B cell (primary cell): ENCODE results near the gene FRMD8. TPM values are rescaled to one million over a fixed set of nuclear protein-coding genes. Genes with fewer than 3 reads are reported as not detected.

Experiments
- ATAC-seq: fragments of 200-7000 bp; cut with Tn5 transposase; one replicate; pipeline ENCODE4 v1.10.0; 2021; ENCODE audit warnings: low read depth, mild to moderate bottlenecking, moderate number of reproducible peaks, moderate library complexity
- CTCF ChIA-PET: fragments of 350-600 bp; sonication (Branson Sonifier 250); formaldehyde crosslinking; loops from one replicate; lab custom pipeline; 2021; ENCODE audit warnings: antibody characterized with exemption, inconsistent platforms; lab: Charles Lee
- POLR2A ChIA-PET: fragments of 350-600 bp; sonication (Branson Sonifier 250); formaldehyde crosslinking; loops from one replicate; lab custom pipeline; 2021; ENCODE audit warnings: antibody characterized with exemption; lab: Charles Lee
- DNase-seq: peaks from one replicate; pipeline ENCODE4 v3.0.0; 2013
- H2AFZ ChIP-seq: 2 replicates; pipeline ENCODE4 v1.6.1; 2012; ENCODE audit warnings: mild to moderate bottlenecking, low read depth, low read length; ENCODE audit not compliant: insufficient read depth, poor library complexity, severe bottlenecking
- H3K27ac ChIP-seq, 2 donors: 1 replicate in 1 of 2; 2 replicates in 1 of 2; pipeline ENCODE4 v1.5.1; 2012 to 2013; ENCODE audit warnings: low read length in 2 of 2, mild to moderate bottlenecking in 2 of 2, moderate library complexity in 1 of 2
- H3K27me3 ChIP-seq, 4 experiments: fragments of 200-600 bp in 1 of 4; sonication (generic) in 1 of 4; replicated peaks in 1 of 4; 1 replicate in 2 of 4; 2 replicates in 2 of 4; pipeline versions ENCODE4 v1.6.1 to v1.7.0; 2013 to 2016; ENCODE audit warnings: low read length in 3 of 4, mild to moderate bottlenecking in 2 of 4, mixed read lengths in 1 of 4, moderate library complexity in 1 of 4; ENCODE audit not compliant: insufficient read depth in 4 of 4, control insufficient read depth in 3 of 4; ENCODE audit errors: control extremely low read depth in 1 of 4
- H3K36me3 ChIP-seq, 2 experiments: replicated peaks in 1 of 2; 1 replicate in 1 of 2; 2 replicates in 1 of 2; pipeline versions ENCODE4 v1.6.1 to v1.7.1; 2013; ENCODE audit warnings: low read length in 1 of 2; ENCODE audit not compliant: insufficient read depth in 2 of 2, control insufficient read depth in 1 of 2; ENCODE audit errors: control extremely low read depth in 1 of 2, extremely low read depth in 1 of 2
- H3K4me1 ChIP-seq, 2 donors: fragments of 200-600 bp in 1 of 2; sonication (generic) in 1 of 2; 1 replicate in 1 of 2; 2 replicates in 1 of 2; pipeline versions ENCODE4 v1.5.1 to v1.6.1; 2013 to 2017; ENCODE audit warnings: low read length in 2 of 2; ENCODE audit not compliant: control insufficient read depth in 2 of 2, insufficient read depth in 2 of 2
- H3K4me2 ChIP-seq: replicated peaks from 2 replicates; pipeline ENCODE3; 2012; ENCODE audit warnings: mild to moderate bottlenecking, low read depth, low read length; ENCODE audit not compliant: poor library complexity, severe bottlenecking
- H3K4me3 ChIP-seq, 5 experiments: fragments of 200-600 bp in 1 of 5; sonication (generic) in 1 of 5; 1 replicate in 3 of 5; 2 replicates in 2 of 5; pipeline versions ENCODE4 v1.5.1 to v1.7.0; 2011 to 2016; ENCODE audit warnings: low read length in 4 of 5, mild to moderate bottlenecking in 4 of 5, low read depth in 2 of 5, control low read depth in 1 of 5, moderate library complexity in 1 of 5; ENCODE audit not compliant: insufficient read depth in 1 of 5; ENCODE audit errors: control extremely low read depth in 1 of 5, extremely low read depth in 1 of 5
- H3K79me2 ChIP-seq: fragments of 200-600 bp; sonication (generic); one replicate; pipeline ENCODE4 v1.6.0; 2016; ENCODE audit warnings: low read length; ENCODE audit not compliant: control insufficient read depth, insufficient read depth
- H3K9ac ChIP-seq: fragments of 200-600 bp; sonication (generic); 2 replicates; pipeline ENCODE4 v1.6.1; 2017; ENCODE audit warnings: mild to moderate bottlenecking, low read length, moderate library complexity
- H3K9me3 ChIP-seq, 3 donors: one replicate each; pipeline versions ENCODE4 v1.6.1 to v1.7.1; 2013; ENCODE audit warnings: low read length in 2 of 3; ENCODE audit not compliant: control insufficient read depth in 2 of 3, insufficient read depth in 1 of 3; ENCODE audit errors: control extremely low read depth in 1 of 3
- H4K20me1 ChIP-seq: 2 replicates; pipeline ENCODE4 v1.6.0; 2012; ENCODE audit warnings: mild to moderate bottlenecking, low read length; ENCODE audit not compliant: insufficient read depth, control insufficient read depth, poor library complexity, severe bottlenecking
- H3K27ac Mint-ChIP-seq: one replicate; pipeline ENCODE4 v1.8.0; 2021; ENCODE audit warnings: mixed read lengths
- H3K27me3 Mint-ChIP-seq: one replicate; pipeline ENCODE4 v1.8.0; 2021; ENCODE audit warnings: mixed read lengths
- H3K4me1 Mint-ChIP-seq: one replicate; pipeline ENCODE4 v1.8.0; 2021; ENCODE audit warnings: mixed read lengths
- H3K4me3 Mint-ChIP-seq: one replicate; pipeline ENCODE4 v1.8.0; 2021; ENCODE audit warnings: mixed read lengths
- H3K9me3 Mint-ChIP-seq: one replicate; pipeline ENCODE4 v1.8.0; 2022; ENCODE audit warnings: mixed read lengths; ENCODE audit not compliant: insufficient read depth
- CTCF ChIP-seq: fragments of 200-600 bp; IDR thresholded peaks from one replicate; pipeline ENCODE4 v1.8.0; 2022; ENCODE audit warnings: antibody characterized with exemption, mild to moderate bottlenecking
- EZH2 ChIP-seq: IDR thresholded peaks from 2 replicates; pipeline ENCODE4 v1.6.1; 2012; ENCODE audit warnings: borderline replicate concordance, low read depth, mild to moderate bottlenecking, moderate library complexity, low read length; ENCODE audit not compliant: insufficient read depth, poor library complexity, severe bottlenecking
- whole genome bisulfite sequencing: methylation state at CpG from one replicate; pipeline ENCODE4 v1.1.5; 2013; ENCODE audit warnings: missing lambda C conversion rate; ENCODE audit not compliant: insufficient coverage; 5-methylcytosine and 5-hydroxymethylcytosine counted together
- intact Hi-C: fragments of 100-400 bp; cut with micrococcal nuclease; formaldehyde crosslinking; loops from one replicate; pipeline ENCODE4 v1.10.0; 2022
- polyA plus RNA-seq: library from polyadenylated mRNA; depleted of rRNA; stranded (reverse); fragments of >200 nt; gene quantifications from 2 replicates; pipeline ENCODE4 v1.2.3, GENCODE V29; 2012
- total RNA-seq, 2 donors: library from RNA; stranded (reverse); fragments of 120-200 nt in 1 of 2; gene quantifications; 1 replicate in 1 of 2; 2 replicates in 1 of 2; pipeline versions ENCODE4 v1.2.3 to v1.2.4, GENCODE V29; 2013 to 2022

Gene FRMD8
- total and polyA plus RNA-seq, 2 donors (not counting 1 experiment from before 2014, with no cell fraction given) = 44.3 to 73.6 TPM

- peaks cover 58% of the 10 kb centered on the region for H3K79me2 ChIP-seq
- peak within 1 kb of the TSS; percentile 44 to 81 (median 61) for H3K4me3 ChIP-seq
- H2AFZ ChIP-seq = peak within 1 kb of the TSS; percentile 88
- CTCF ChIA-PET = interaction anchor here (0.5 to 12.5 kb wide), 16 partner anchors 15 to 183 kb away, joined by 3 to 252 read pairs (median 4); partner anchors contain the start of gene MALAT1
- Mint-ChIP-seq H3K27ac (peak within 1 kb of the TSS; percentile 98), H3K9me3 (no peaks in the 10 kb centered on the region), H3K27me3 (no peaks in the 10 kb centered on the region), H3K4me1 (peaks cover 63% of the 10 kb centered on the region), H3K4me3 (peak within 1 kb of the TSS; percentile 92)
- H4K20me1 ChIP-seq = no peaks in the 10 kb centered on the region
- H3K36me3 ChIP-seq = peaks cover 0 to 10% of the 10 kb centered on the region in 2 experiments
- peak within 1 kb of the TSS; percentile 91 for H3K27ac ChIP-seq
- TF ChIP-seq CTCF (peak; percentile 85), EZH2 (no peak)
- DNase-seq = peak; percentile 93
- no peaks in the 10 kb centered on the region for H3K27me3 ChIP-seq
- POLR2A ChIA-PET = interaction anchor here (0.6 to 7.2 kb wide), 11 partner anchors 21 to 329 kb away, joined by 4 to 107 read pairs (median 8); partner anchors contain the start of genes MALAT1 and NEAT1
- peak within 1 kb of the TSS; percentile 87 for H3K9ac ChIP-seq
- under 1% methylated on average over 21 of the region's 27 CpGs for WGBS
- intact Hi-C loops = loop anchor here (1.0 to 5.0 kb wide), 11 partner anchors 15 to 190 kb away; partner anchors contain the start of genes FAM89B, TIGD3 and ZNRD2
- H3K9me3 ChIP-seq = no peaks in the 10 kb centered on the region
- H3K4me1 ChIP-seq = peaks cover 35 to 71% of the 10 kb centered on the region in 2 donors
- H3K4me2 ChIP-seq = peak within 1 kb of the TSS; percentile 100
- peak; percentile 83 for ATAC-seq
Observed at GRCh38 chr11:65382033-65382803, 4.2 kb upstream of the FRMD8 start, which contains the start of gene SLC25A45. Gene SLC25A45, minus strand, starts transcription at chr11:65382646. Its CDS starts 695 bp downstream, at chr11:65381951.
